Endodermal cell (in vitro differentiated cells): ENCODE results near the gene SLC66A2. TPM values are rescaled to one million over a fixed set of nuclear protein-coding genes. Genes with fewer than 3 reads are reported as not detected.

Experiments
- DNase-seq: peaks from one replicate; pipeline ENCODE4 v3.0.0-alpha.2; 2017
- H3K27ac ChIP-seq: 2 replicates; pipeline ENCODE4 v1.5.1; 2013; ENCODE audit warnings: mild to moderate bottlenecking, low read depth, low read length, moderate library complexity
- H3K27me3 ChIP-seq: 2 replicates; pipeline ENCODE4 v1.6.1; 2013; ENCODE audit warnings: mild to moderate bottlenecking, low read length, moderate library complexity; ENCODE audit not compliant: insufficient read depth, control insufficient read depth, poor library complexity, severe bottlenecking
- H3K36me3 ChIP-seq: 2 replicates; pipeline ENCODE4 v1.7.0; 2013; ENCODE audit warnings: mild to moderate bottlenecking, low read length, moderate library complexity; ENCODE audit not compliant: control insufficient read depth, insufficient read depth
- H3K4me1 ChIP-seq: one replicate; pipeline ENCODE4 v1.7.0; 2013; ENCODE audit warnings: low read length; ENCODE audit not compliant: control insufficient read depth, insufficient read depth
- H3K4me3 ChIP-seq: 2 replicates; pipeline ENCODE4 v1.5.1; 2013; ENCODE audit warnings: mild to moderate bottlenecking, low read length, moderate library complexity
- H3K9ac ChIP-seq: 2 replicates; pipeline ENCODE4 v1.6.1; 2013; ENCODE audit warnings: mild to moderate bottlenecking, low read length, moderate library complexity; ENCODE audit not compliant: poor library complexity, severe bottlenecking; ENCODE audit errors: extremely low read depth
- H3K9me3 ChIP-seq: 2 replicates; pipeline ENCODE4 v1.6.1; 2013; ENCODE audit warnings: mild to moderate bottlenecking, low read length, moderate library complexity; ENCODE audit not compliant: control insufficient read depth
- H3K27ac Mint-ChIP-seq: 2 replicates; pipeline ENCODE4 v1.8.0; 2020; ENCODE audit warnings: mixed read lengths
- H3K27me3 Mint-ChIP-seq: 2 replicates; pipeline ENCODE4 v1.8.0; 2021; ENCODE audit warnings: mild to moderate bottlenecking, mixed read lengths; ENCODE audit not compliant: insufficient read depth
- H3K36me3 Mint-ChIP-seq: 2 replicates; pipeline ENCODE4 v1.8.0; 2020; ENCODE audit warnings: low read depth, mixed read lengths
- H3K4me1 Mint-ChIP-seq: 2 replicates; pipeline ENCODE4 v1.8.0; 2020; ENCODE audit warnings: mixed read lengths
- H3K4me3 Mint-ChIP-seq: 2 replicates; pipeline ENCODE4 v1.8.0; 2020; ENCODE audit warnings: mild to moderate bottlenecking, moderate library complexity, mixed read lengths
- H3K9me3 Mint-ChIP-seq: 2 replicates; pipeline ENCODE4 v1.8.0; 2020; ENCODE audit warnings: mild to moderate bottlenecking, mixed read lengths
- WGBS, 2 experiments: methylation state at CpG; one replicate each; pipeline versions ENCODE4 v1.1.5 to v1.1.7; 2013; ENCODE audit warnings: missing lambda C conversion rate in 2 of 2, mixed read lengths in 1 of 2; ENCODE audit not compliant: insufficient coverage in 1 of 2, insufficient read length in 1 of 2; 5-methylcytosine and 5-hydroxymethylcytosine counted together
- total RNA-seq, 2 donors: library from RNA; stranded (reverse); fragmentation: NEBNext Ultra II Directional in 1 of 2; extraction: Animal tissue kit (Norgen Biotek cat#: 25700) in 1 of 2; gene quantifications; 2 replicates in 1 of 2; 3 replicates in 1 of 2; pipeline ENCODE4 v1.2.1, GENCODE V29; 2021
- TF ChIP-seq, protein P1 (sequence below): fragments of 200-600 bp; sonication (generic); conservative IDR thresholded peaks from 2 replicates; pipeline ENCODE4 v1.5.0; 2021; ENCODE audit warnings: antibody characterized with exemption, mild to moderate bottlenecking

SLC66A2 gene
- total RNA-seq, 2 donors from 2014 or later: 30.3 to 32.4 TPM

DNA sequence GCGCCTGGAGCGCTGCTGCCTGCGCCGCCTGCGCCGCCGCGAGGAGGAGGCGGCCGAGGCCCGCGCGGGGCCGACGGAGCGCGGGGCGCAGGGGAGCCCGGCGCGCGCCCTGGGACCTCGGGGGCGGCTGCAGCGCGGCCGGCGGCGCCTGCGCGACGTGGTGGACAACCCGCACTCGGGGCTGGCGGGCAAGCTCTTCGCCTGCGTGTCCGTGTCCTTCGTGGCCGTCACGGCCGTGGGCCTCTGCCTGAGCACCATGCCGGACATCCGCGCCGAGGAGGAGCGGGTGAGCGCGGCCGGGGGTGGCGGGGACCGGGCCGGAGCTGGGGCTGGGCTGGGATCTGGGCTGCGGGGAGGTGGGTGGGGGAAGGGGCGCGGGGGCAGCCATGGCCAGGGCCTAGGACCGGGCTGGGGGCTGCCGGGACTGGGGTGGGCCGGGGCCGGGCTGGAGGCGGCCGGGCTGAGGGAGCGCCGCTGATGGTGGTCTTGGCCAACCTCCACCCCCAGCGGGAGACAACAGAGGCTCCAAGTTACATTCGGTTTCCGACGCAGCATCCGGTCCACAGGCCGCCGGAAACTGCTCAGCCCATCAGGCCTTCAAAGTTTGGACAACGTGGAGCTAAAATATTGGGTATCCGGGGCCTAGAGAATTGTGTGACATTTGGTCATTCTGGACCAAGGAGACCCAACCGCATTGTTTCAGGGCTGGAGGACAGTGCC is 87.3 kb downstream of the SLC66A2 start:
- no peak overlapping the region for H3K4me3 Mint-ChIP-seq
- peak; percentile 38 for DNase-seq
- H3K4me1 Mint-ChIP-seq: no peaks in the 10 kb centered on the region
- Histone ChIP-seq H3K36me3 (no peaks in the 10 kb centered on the region), H3K27ac (no peak overlapping the region), H3K27me3 (peaks cover 6% of the 10 kb centered on the region), H3K9me3 (no peaks in the 10 kb centered on the region), H3K4me1 (no peaks in the 10 kb centered on the region), H3K4me3 (no peak overlapping the region), H3K9ac (no peak overlapping the region)
- peaks cover 7% of the 10 kb centered on the region for H3K9me3 Mint-ChIP-seq
- no peak overlapping the region for H3K27ac Mint-ChIP-seq
- WGBS, 2 experiments: 97 to 98% methylated on average over 28 to 74 of the region's 74 CpGs
- no peaks in the 10 kb centered on the region for H3K36me3 Mint-ChIP-seq
- TF ChIP-seq, protein P1, sequence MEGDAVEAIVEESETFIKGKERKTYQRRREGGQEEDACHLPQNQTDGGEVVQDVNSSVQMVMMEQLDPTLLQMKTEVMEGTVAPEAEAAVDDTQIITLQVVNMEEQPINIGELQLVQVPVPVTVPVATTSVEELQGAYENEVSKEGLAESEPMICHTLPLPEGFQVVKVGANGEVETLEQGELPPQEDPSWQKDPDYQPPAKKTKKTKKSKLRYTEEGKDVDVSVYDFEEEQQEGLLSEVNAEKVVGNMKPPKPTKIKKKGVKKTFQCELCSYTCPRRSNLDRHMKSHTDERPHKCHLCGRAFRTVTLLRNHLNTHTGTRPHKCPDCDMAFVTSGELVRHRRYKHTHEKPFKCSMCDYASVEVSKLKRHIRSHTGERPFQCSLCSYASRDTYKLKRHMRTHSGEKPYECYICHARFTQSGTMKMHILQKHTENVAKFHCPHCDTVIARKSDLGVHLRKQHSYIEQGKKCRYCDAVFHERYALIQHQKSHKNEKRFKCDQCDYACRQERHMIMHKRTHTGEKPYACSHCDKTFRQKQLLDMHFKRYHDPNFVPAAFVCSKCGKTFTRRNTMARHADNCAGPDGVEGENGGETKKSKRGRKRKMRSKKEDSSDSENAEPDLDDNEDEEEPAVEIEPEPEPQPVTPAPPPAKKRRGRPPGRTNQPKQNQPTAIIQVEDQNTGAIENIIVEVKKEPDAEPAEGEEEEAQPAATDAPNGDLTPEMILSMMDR: no peak
- H3K27me3 Mint-ChIP-seq: peaks cover 28% of the 10 kb centered on the region

DNA sequence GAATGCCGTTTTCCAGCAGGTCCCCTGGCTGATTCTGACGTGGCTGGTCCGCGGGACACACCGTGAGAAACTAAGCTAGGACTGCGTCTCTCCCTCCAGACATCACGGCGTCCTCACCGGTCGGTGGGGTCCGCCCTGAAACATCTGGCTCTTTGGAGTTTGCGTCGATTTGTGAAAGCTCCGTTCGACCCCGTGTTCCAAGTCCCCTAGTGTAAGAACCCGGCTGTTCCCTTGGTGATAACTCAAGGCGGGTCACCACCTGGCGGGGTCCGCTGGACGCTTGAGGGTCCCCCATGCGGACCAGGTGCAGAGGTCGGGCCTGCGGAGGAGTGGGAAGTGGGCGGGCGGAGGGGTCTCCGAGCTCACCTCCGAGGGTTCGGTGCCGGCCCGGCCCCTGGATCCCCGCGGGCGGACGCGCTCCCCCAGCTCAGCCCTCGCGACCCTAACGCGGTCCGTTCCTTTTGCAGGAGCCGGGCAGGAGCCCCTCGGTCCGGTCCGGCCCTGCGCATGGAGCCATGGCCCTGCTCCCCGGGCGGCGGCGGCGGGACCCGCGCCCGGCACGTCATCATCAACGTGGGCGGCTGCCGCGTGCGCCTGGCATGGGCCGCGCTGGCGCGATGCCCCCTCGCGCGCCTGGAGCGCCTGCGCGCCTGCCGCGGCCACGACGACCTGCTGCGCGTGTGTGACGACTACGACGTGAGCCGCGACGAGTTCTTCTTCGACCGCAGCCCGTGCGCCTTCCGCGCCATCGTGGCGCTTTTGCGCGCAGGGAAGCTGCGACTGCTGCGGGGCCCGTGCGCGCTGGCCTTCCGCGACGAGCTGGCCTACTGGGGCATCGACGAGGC is 88.1 kb downstream of the SLC66A2 start:
- Mint-ChIP-seq H3K27me3 (peaks cover 29% of the 10 kb centered on the region), H3K36me3 (no peaks in the 10 kb centered on the region), H3K4me1 (no peaks in the 10 kb centered on the region), H3K4me3 (no peak overlapping the region), H3K9me3 (peaks cover 7% of the 10 kb centered on the region), H3K27ac (no peak overlapping the region)
- Histone ChIP-seq H3K4me3 (no peak overlapping the region), H3K36me3 (no peaks in the 10 kb centered on the region), H3K27me3 (peaks cover 6% of the 10 kb centered on the region), H3K9me3 (no peaks in the 10 kb centered on the region), H3K27ac (no peak overlapping the region), H3K9ac (no peak overlapping the region), H3K4me1 (no peaks in the 10 kb centered on the region)
- DNase-seq: peak; percentile 41
- TF ChIP-seq, protein P1: no peak
- WGBS, 2 experiments: 94 to 98% methylated on average over 52 to 102 of the region's 102 CpGs

DNA sequence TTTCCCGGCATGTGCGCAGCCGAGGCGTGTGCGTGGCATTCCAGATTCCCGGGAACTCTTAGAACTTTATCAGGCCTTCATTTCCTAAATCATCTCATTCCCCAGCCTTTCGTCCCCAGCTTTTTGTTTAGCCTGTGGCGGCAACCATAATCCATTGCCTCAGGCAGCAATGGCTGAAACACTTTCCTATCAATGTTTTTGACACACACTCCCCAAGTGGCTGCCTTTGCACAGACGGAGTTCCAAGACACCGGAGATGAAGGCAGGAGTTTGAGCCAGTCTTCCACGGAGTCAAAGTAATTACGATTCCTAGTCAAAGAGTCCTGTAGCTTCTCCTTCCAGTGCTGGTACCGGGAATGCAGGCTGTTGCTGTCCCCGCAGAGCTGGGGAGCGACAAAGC is 88.9 kb downstream of the SLC66A2 start:
- no peak overlapping the region for H3K9ac ChIP-seq
- H3K4me3 Mint-ChIP-seq: no peak overlapping the region
- H3K9me3 Mint-ChIP-seq: peaks cover 7% of the 10 kb centered on the region
- peaks cover 6% of the 10 kb centered on the region for H3K27me3 ChIP-seq
- H3K27ac Mint-ChIP-seq: no peak overlapping the region
- no peaks in the 10 kb centered on the region for H3K36me3 Mint-ChIP-seq
- no peaks in the 10 kb centered on the region for H3K9me3 ChIP-seq
- DNase-seq: no peak
- no peak overlapping the region for H3K27ac ChIP-seq
- 92 to 96% methylated on average over 15 of the region's 15 CpGs for WGBS, 2 experiments
- H3K4me3 ChIP-seq: no peak overlapping the region
- peaks cover 29% of the 10 kb centered on the region for H3K27me3 Mint-ChIP-seq
- TF ChIP-seq, protein P1: no peak
- H3K36me3 ChIP-seq: no peaks in the 10 kb centered on the region
- H3K4me1 ChIP-seq: no peaks in the 10 kb centered on the region
- H3K4me1 Mint-ChIP-seq: no peaks in the 10 kb centered on the region
